ENCODE results near the gene ADAMTS1. TPM values are rescaled to one million over a fixed set of nuclear protein-coding genes. Genes with fewer than 3 reads are reported as not detected.
A peak's percentile ranks its signal among the peaks of the same experiment; 100 is the strongest.
"Not testable (repeated sequence)": the region's sequence is repeated elsewhere in the genome, so short reads cannot be mapped to it uniquely, and the experiment has no call there.

The ADAMTS1 gene
- total RNA-seq (2014; rRNA removed; shearing (Covaris generic)) = 58.6 and 94.4 TPM in 2 replicates

GRCh38 chr21:26845066-26845758 lies at the start of gene ADAMTS1:
TSS of gene ADAMTS1 (minus strand) at chr21:26845409. CDS start at chr21:26844954, 455 bp downstream.
- peak; percentile 75 for DNase-seq (ENCODE audit: low read depth)

GRCh38 chr21:26892151-26892550 lies 46.9 kb upstream of the ADAMTS1 start:
- DNase-seq (ENCODE audit: low read depth) = no peak

DNA sequence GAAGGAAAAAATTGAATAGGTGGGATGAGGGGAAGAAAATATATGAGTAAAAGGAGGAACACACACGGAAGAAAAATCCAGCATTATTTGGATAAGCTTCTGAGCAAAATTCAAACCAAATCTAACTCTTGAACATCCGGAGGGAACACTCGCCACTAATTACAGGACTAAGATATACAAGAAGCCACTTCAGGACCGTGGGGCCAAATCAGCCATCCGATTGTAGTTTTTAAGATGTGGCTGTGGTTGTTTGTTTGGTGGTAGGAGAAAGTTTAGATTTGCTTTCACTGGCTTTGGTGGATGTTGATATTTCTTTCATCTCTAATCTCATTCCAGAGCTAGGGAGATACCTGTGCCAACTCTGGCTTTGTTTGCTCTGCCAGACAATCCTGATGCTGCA lies 43.7 kb upstream of the ADAMTS1 start:
- DNase-seq (ENCODE audit: low read depth) = no peak

DNA sequence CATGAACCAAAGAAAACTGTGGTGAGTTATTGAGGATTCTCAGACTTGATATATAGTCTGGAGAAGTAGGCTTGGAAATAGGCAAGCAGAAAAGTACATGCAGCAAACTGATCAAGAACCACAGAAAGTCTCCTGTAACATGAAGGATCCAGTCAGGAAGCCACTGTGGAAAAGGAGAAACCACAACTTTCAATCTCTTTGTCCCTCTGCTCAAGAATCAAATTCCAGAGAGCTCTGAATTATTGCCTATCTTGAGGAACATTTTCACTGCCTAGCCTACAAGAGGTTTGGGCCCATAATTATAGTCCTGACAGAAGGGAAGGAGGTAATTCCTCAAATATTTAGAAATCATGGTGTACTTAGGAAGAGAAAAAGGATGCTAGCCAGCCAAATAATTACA lies 43.0 kb upstream of the ADAMTS1 start:
- peak; percentile 41 for DNase-seq (ENCODE audit: low read depth)

DNA sequence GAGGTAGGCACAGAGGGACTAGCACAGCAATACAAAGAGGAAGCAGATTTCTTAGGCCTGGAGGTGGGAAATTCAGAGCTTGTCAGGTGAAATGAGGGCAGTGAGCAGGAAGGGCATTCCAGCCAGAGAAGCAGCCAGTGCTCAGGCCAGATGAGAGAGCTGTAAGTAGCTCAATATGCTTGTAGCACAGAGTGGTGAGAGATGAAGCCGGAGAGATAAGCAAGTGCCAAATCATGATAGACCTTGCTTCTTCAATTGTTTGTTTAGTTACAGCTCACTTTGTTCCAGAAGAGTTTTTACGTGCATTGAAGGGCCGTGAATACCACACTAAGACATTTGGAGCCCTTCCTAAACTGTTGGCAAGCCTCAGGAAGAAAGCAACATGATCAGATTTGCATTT lies 42.0 kb upstream of the ADAMTS1 start:
- peak; percentile 46 for DNase-seq (ENCODE audit: low read depth)

DNA sequence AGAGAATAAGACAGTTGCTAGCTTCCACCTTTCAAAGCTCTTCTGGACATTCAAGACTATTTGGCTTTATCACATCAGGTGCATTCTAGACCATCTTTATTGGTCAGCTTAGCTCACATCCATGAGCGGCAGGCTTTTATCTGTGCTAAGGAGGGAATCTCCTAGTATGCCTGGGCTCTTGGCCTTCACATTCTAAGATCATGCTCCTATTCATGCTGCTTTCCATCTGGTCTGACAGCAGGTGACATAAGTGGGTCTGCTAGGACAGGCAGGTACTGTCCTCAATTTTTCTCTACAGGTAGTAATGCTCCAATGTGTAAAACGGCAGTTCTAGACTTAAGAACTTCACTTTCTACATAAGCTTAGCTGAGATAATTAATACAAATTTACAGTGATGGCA lies 39.2 kb upstream of the ADAMTS1 start:
- DNase-seq (ENCODE audit: low read depth) = no peak

GRCh38 chr21:26883768-26884167 lies 38.6 kb upstream of the ADAMTS1 start:
- no peak for DNase-seq (ENCODE audit: low read depth)

DNA sequence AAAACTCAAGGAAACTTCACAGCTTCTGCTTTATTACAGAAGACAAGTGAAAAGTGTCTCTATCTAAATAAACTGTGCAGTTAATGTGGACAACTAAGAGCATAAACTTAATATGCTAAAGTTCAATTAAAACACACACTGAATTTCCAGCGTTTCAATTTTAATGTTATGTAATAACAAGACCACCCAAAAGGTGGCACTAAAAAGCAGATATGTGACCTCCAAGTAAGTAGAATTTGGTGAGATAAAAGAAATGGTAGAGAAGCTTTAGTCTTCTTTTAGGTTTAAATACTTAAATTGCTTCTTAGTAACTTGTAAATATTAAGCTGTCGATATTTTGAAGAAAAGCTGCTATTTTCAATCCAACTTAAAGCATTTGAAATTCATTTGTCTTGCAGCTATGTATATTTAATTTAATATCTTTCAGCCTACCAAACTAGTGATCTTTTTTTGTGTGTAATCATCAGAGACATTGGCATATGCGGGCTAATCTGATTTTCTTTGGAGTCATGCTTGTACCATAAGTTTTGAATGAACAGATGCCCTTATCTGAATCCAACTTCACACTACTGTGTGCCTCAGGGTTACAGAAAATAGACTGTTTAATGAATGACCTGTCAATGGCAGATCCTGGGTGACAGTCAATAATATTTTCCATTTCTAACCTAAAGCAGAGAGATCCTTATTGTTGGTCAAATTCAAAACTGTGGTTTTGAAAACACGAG lies 36.5 kb upstream of the ADAMTS1 start:
- DNase-seq (ENCODE audit: low read depth) = no peak

- DNase-seq (ENCODE audit: low read depth) = no peak
These were observed 31.8 kb upstream of the ADAMTS1 start for GRCh38 chr21:26877018-26877417.

DNA sequence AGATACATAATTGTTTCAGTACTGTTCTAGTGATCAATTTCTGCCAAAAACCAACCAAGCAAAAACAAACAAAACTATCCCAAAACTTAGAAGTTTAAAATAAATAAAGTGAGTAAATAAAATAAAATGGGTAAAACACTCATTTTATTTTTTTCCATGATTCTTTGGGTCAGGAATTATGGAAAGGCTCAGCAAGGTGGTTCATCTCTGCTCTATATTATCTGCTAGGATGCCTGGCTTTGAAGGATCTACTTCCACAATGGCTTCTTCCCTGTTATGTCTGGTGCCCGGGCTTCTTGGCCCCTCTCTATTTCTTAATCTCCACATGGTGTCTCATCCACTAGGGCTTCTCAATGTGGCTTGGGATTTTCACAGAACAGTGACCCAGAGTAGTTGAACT lies 29.1 kb upstream of the ADAMTS1 start:
- DNase-seq (ENCODE audit: low read depth) = no peak

GRCh38 chr21:26865857-26866256 lies 20.6 kb upstream of the ADAMTS1 start:
- DNase-seq (ENCODE audit: low read depth) = no peak

DNA sequence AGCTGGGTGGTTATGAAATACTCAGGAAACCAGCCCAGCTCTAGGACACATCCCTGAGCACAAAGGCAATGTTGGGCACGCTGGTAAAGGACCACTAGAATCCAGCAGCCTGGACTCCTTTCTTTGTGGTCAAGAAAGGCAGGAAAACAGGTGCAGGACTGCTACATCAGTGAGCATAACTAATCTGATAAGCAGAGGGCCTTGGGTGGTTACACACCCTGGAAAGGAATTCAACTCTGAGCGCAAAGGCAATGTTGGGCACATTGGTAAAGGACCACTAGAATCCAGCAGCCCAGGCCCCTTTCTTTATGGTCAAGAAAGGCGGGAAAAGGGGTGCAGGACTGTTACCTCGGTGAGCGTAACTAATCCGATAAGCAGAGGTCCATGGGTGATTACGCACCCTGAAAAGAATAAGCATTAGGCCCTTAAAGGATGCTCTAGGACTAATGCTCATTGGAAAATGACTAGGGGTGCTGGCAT lies 11.7 kb upstream of the ADAMTS1 start:
- DNase-seq (ENCODE audit: low read depth) = not testable (repeated sequence)

- DNase-seq (ENCODE audit: low read depth) = not testable (repeated sequence)
These were observed 9.5 kb upstream of the ADAMTS1 start for GRCh38 chr21:26854695-26855094.

DNA sequence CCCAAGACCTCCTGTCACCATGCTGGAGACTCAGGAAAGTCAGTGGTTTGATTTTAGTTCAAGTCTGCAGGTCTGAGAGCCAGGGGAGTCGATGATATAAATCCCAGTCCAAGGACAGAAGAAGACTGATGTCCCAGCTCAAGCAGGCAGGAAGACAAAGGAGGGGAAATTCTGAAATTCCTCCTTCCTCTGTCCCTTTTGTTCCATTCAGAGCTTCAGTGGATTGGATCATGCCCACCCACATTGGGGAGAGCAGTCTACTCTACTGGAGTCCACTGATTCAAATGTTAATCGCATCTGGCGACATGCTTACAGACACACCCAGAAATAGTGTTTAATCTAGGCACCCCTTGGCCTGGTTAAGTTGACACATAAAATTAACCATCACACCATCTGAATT lies 7.2 kb upstream of the ADAMTS1 start:
- no peak for DNase-seq (ENCODE audit: low read depth)

GRCh38 chr21:26851109-26851944 lies 6.1 kb upstream of the ADAMTS1 start:
- DNase-seq (ENCODE audit: low read depth) = no peak

DNA sequence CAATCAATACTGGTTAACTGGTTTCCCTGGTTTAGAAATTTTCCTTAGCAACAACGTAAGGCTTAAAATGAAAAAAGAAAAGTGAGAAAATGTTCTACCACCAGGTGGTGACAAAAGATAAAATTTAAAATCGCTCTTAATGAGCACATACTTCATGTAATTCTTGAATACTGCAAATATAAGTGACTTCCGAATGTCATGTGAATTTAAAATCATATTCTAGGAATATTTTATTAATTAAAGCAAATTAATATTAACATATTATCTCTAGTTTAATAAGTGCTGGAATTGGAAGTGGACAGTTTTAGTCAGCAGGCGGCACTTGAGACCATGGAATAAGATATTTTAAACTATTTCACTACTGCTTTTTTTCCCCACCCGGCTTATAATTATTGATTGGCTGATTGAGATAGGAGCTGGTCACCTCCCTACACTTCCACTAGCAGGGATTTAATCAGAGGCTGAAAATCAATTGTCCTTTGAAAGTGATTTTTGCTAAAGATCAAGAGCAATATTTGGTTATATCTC lies 5.0 kb upstream of the ADAMTS1 start:
- peak; percentile 55 for DNase-seq (ENCODE audit: low read depth)

DNA sequence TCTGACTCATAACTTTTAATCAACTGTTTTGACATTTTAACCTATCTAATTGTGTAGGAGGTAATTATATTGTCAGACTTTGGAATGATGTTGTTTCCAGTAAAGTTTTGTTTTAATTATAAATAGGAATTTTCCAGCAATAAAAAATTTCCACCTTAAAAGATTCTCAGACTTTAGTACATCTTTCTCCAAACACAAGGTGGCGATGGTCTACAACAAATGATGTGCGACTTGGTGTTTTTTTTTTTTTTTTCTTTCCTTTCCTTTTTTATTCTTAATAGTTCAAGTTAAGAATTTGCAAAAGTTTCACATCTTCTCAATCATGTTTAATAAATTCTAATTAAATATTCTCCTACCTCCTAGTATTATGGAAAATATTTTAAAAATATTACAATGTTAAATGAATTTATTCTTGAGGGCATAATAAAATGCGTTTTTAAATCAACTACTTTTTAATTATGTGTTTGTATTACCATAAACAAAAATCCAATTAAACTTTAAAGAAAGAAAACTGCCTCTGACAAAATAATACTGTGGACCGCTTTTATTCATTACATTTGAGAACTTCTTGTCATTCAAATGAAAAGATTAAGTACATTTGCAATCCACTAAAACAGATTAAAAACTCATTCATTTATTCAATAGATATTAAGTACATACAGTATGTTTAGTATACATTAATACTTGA lies 4.4 kb upstream of the ADAMTS1 start:
- peak; percentile 73 for DNase-seq (ENCODE audit: low read depth)

GRCh38 chr21:26847921-26848320 lies 2.7 kb upstream of the ADAMTS1 start:
- DNase-seq (ENCODE audit: low read depth) = no peak

- DNase-seq (ENCODE audit: low read depth) = no peak
These were observed 1.8 kb upstream of the ADAMTS1 start for GRCh38 chr21:26847002-26847401.

GRCh38 chr21:26846036-26846931 lies 1.1 kb upstream of the ADAMTS1 start:
- DNase-seq (ENCODE audit: low read depth) = peak; percentile 79

- no peak for DNase-seq (ENCODE audit: low read depth)
These were observed 488 bp upstream of the ADAMTS1 start for GRCh38 chr21:26845759-26846035.
